Activated CD8-positive, alpha-beta memory T cell treated with anti-CD3 and anti-CD28 coated beads, Interleukin-2, amount 50 U/mL, for 24 hours (primary cell): ENCODE measurements around the gene HRG.
"Not testable (repeated sequence)": the region's sequence is repeated elsewhere in the genome, so short reads cannot be mapped to it uniquely, and the experiment has no call there.

Experiments used
- DNase-seq: peaks from one replicate; pipeline ENCODE4 v3.0.0-alpha.2; 2020; ENCODE audit errors: extremely low read depth

The HRG gene

DNA sequence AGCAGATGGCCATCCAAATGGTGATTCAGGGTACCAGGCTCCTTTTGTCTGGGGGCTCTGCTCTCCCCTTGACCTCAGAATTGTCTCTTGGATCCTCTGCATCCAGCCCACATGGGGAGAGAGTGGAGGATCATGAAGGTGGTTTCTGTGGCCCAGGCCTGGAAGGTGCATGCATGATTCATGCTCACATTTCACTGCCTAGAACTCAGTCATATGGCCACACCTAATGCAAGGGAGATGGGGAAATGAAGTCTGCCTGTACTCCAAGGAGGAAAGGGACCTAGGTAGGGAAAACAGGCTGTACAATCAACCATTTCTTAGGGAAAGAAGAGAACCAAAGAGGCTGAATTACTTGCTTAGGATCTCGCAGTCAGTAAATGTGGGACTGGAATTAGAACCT, 15.1 kb downstream of the HRG start:
- no peak for DNase-seq

DNA sequence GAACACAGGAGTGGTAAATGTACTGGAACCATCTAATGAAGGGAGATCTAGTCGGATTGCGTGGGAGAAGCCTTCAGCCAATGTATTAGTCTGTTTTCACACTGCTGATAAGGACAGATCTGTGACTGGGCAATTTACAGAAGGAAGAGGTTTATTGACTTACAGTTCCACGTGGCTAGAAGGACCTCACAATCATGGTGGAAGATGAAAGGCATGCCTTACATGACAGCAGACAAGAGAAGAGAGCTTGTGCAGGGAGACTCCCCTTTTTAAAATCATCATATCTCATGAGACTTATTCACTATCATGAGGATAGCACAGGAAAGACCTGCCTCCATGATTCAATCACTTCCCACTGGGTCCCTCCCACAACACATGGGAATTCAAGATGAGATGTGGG, 17.0 kb downstream of the HRG start:
- no peak for DNase-seq

DNA sequence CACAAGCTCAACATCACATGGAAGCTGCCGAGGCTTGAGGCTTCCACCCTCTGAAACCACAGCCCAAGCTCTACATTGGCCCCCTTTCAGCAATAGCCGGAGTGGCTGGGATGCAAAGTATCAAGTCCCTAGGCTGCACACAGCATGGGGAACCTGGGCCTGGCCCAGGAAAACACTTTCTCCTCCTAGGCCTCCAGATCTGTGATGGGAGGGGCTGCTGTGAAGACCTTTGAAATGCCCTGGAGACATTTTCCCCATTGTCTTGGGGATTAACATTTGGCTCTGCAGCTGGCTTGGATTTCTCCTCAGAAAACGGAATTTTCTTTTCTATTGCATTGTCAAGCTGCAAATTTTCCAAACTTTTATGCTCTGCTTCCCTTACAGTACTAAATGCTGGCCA, 18.2 kb downstream of the HRG start:
- no peak for DNase-seq

DNA sequence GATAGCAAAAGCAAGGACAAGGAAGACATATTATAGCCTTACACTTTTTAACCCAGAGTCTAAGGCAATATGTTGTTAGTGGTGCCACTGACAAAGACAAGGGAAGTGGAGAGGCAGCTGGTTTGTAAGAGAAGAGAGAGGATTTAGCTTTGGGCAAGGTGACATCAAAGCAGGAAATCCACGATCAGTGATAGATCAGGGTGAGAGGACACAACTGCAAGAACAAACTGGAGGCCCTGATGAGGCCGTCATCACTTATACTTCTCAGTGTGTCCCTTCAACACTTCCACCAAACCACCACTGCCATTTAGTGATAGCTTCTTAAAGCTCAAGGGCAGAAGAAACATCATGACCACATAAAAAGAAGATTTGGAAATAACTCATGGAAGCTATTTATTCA, 20.7 kb downstream of the HRG start:
- not testable (repeated sequence) for DNase-seq

DNA sequence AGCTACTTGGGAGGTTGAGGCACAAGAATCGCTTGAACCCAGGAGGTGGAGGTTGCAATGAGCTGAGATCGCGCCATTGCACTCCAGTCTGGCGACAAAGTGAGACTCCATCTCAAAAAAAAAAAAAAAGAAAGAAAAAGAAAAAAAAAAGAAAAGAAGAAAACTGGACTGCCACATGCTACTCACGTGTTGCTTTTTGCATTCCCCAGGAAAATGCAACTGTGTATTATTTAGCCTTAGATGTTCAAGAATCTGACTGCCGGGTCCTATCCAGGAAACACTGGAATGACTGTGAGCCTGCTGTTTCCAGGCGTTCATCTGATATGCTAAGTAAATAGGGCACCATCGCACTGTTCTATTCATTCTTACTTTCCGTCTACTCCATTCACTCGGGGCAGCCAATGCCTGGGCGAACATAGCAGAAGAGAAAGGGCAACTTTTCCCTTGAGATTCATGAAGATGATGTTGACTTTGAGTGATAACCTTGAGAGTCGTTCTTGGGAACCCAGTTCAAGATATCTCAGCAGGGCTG, 21.4 kb downstream of the HRG start:
- no peak for DNase-seq

DNA sequence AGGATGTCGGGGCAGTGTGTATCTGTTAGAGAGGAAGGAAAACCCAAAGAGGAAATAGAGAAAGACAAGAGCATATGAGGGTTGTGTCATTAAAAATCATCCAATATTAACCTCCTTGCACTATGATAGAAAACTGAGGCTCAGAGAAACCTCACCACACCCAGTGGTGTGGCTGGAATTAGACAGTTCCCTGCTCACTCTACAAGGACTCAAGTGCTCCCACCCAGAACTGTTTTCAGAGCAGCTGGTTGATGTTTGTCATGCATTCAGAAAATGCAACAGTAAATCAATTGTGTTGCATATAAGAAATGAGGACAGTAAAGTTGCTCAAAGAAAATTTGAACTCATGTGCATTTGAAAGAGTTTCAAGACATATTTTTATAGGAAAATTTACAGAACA, 24.5 kb downstream of the HRG start:
- DNase-seq, result not testable (repeated sequence)

DNA sequence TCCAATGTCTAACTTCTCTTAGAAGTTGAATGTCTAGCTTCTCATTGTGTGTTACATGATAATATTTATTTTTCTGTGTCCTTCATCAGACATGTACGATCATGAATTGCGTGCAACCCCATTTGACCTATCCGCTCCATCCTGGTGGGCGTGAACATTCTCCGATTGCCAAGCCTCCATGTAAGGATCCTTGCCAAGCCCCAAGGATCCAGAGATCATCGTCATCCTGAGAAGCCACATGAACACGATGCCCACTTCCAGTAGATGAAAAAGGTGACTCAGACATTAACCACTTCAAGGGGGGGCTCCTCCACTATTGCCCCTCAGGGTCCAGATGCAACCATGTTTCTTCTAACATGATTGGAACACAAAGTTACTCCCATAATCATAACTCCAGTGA, 25.9 kb downstream of the HRG start:
- DNase-seq, result no peak

DNA sequence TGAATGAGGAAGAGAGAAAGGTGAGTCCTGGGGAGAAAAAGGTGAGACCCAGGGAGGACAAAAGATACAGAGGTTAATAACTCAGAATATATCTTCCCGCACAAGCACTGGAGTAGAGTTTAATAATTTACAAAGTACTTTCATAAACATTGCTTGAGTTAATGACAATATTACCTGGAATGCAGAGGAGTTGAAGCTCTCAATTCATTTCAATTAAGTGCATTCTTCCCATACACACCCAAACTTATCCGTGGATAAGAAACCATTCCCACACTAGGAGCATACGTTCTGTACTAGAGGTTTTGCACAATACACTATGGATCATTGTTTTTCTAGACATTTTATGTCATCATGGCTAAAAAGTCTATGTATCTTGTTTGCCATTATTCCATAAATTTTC, 28.0 kb downstream of the HRG start:
- no peak for DNase-seq

DNA sequence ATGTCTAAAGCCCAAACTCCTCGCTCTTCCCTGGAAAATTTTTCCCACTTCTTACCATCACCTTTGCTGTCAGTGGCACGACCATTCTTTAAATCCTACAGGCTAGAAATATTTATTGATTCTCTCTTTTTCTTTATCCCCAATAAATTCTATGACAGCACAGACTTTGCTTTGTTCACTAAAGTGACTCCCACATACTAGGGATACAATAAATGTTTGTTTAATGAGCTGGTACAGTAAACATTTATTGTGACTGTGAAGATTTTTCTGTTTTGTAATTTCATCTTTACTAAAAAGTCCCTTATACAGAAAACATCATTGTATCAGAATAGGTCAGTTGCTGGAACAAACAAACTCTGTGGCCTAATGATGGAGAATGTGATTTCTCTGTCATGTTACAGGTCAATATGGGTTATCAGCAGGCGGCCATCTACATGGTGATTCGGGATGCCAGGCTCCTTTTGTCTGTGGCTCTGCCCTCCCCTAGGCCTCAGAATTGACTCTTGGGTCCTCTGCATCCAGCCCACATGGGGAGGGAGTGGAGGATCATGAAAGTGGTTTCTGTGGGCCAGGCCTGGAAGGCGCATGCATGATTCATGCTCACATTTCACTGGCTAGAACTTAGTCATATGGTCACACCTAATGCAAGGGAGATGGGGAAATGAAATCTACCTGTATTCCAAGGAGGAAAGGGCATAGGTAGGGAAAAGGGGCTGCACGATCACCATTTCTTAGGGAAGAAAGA, 28.6 kb downstream of the HRG start:
- DNase-seq, result no peak

DNA sequence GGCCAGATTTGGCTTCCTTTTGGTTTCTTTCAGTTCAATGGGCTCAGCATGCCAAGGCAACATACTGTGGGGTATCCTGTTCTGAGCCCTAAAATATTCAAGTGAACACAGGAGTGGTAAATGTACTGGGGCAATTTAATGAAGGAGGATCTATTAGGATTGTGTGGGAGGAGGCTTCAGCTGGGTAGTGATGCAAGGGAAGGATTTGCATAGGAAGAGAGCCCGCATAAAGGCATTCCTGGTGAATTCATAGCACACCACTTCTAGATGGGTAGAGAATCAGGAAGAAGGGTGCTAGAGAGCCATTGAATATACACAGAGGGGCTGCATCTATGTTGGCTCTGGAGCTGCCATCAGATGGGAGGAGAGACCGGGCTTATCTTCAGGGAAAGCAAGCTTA, 30.7 kb downstream of the HRG start:
- no peak for DNase-seq

DNA sequence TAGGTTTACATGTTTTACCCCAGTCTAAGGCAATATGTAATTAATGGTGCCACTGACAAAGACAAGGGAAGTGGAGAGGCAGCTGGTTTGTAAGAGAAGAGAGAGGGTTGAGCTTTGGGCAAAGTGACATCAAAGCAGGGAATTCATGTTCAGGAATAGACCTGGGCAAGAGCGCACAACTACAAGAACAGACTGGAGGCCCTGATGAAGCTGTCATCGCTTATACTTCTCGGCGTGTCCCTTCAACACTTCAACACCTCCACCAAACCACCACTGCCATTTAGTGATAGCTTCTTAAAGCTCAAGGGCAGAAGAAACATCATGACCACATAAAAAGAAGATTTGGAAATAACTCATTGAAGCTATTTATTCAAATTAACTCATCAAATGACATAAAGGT, 31.7 kb downstream of the HRG start:
- no peak for DNase-seq

DNA sequence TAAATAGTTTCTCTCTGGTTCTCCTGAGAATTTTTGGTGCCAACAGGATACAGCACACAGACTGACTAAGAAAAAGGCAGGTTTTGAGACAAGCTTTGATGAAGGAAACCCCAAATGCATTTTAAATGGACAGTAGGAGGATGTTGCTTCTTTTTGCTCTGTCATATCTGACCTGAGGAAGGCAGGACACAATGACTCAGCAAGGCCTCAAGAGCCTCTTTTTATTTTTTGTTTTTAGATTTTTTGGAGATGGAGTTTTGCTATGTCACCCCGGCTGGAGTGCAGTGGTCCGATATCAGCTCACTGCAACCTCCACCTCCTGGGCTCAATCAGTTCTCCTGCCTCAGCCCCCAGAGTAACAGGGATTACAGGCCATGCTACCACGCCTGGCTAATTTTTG, 34.5 kb downstream of the HRG start:
- no peak for DNase-seq

DNA sequence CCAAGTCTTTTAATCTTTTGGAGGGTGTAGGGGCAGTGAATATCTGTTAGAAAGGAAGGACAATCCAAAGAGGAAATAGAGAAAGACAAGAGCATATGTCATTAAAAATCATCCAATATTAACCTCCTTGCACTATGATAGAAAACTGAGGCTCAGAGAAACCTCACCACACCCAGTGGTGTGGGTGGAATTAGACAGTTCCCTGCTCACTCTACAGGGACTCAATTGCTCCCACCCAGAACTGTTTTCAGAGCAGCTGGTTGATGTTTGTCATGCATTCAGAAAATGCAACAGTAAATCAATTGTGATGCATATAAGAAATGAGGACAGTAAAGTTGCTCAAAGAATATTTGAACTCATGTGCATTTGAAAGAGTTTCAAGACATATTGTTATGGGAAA, 36.6 kb downstream of the HRG start:
- DNase-seq, result not testable (repeated sequence)

DNA sequence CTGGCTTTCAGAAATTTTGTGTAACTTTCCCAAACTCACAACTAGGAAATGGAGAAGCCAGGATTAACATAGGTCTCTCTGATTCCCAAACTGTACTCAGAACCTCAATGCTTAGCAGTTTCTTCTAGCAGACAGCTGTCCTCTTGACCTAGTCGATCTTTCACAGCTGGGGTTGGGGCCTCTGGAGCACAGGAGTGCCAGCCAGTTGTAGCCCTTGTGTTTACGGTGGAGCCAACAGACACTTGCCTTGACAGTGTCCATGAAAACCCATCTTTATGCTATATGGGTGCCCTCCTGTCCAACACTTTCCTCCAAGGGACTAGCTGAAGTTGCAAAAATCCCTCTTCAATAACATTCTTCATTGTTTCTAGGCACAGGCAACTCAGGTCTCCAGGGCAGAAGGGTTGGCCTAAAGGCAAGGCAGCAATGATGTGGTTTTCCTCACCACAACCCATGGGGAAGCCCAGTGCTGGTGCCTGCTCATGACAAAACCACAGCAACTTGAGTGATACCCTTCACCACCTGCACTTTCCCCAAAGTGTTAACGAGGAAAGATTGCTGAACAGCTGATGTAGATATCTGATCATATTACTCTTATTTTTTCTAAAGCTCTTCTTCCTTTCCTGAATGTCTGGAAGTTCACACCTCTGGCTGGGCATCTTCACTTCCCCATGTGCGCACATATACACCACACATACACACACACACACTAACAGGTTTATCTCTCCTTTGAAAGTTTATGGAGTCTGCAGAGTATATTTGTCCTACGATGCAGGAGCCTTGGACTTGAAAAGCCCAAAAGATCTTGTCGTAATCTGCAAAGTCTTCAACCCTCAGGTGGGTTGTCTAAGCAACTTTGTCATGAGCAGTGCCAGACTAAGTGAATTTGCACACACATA, 40.3 kb downstream of the HRG start:
- peak; percentile 8 for DNase-seq

DNA sequence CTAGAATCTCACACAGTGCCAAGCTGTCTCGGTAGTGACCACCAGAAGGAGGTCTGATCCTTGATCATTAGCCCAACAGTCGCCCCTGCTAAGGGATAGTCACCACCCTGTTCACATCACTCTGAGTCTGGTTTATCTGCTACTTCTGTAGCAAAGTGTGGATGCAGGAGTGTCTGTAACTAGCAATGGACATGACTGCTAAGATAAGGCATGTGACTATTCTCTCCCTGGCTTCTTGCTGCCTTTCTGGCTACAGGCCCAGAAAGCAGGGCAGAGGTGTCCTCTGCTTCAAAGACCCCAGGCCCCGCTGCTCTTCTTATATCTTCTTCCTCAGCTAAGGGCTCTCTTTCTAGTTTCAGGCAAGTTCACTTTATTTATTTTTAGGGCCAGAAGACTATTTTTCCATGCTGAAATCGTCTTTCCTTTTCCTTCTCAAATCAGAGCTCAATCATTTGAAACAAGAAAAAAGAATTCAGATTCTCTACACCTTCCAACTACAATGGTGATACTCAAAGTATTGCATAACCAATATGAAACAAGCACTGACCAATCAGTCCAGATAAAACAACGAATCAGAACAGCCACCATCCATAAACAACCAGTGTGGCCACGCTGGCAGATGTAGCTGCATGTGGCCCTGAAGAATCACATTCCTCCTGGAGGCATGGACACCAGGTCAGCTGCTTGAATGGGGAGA, 43.3 kb downstream of the HRG start:
- no peak for DNase-seq

DNA sequence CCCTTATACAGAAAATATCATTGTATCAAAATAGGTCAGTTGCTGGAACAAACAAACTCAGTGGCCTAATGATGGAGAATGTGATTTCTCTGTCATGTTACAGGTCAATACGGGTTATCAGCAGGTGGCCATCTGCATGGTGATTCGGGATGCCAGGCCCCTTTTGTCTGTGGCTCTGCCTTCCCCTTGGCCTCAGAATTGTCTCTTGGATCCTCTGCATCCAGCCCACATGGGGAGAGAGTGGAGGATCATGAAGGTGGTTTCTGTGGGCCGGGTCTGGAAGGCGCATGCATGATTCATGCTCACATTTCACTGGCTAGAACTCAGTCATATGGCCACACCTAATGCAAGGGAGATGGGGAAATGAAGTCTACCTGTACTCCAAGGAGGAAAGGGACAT, 44.9 kb downstream of the HRG start:
- DNase-seq, result not testable (repeated sequence)

DNA sequence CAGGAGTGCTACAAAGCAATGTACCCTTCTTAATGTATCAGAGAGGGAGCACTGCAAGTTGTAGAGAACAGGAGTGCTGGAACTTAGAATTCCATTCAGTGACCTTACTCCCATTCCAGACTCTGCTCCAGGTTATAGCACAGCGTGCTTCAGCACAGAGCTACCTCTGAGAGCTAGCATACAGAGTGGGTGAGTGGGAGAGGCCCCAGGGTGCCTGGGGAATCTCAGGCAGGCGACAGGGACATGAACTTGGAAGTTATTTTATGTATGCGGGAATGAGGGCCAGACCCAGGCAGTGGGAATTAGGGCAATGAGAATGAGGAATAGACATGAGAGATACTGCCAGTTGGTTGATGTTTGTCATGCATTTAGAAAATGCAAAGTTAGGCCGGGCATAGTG, 47.7 kb downstream of the HRG start:
- DNase-seq, result no peak

DNA sequence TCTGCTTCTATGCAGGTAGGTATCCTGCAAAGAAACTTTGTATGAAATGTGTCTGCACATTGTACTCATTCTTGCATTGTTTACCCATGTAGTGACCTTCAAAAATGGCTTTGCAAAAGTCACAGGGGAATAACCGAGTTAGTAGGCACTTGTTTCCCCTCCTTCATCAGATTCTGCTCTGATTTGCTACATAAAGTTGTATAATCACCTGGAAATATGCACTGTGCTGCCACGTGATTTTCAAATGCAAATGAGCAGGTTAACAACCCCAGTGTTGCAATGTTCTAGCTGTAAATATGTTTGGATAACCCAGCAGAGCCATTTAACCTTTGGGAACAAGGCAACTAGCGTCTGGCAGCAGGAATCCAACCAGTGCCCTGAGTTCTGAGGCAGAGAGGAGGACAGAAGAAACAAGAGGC, 51.2 kb downstream of the HRG start, which contains the start of gene KNG1:
Gene KNG1, plus strand, starts transcription at position 321 of the 419 bp plus-strand sequence. CDS start 184 bp downstream, outside the sequence.
- DNase-seq, result no peak

DNA sequence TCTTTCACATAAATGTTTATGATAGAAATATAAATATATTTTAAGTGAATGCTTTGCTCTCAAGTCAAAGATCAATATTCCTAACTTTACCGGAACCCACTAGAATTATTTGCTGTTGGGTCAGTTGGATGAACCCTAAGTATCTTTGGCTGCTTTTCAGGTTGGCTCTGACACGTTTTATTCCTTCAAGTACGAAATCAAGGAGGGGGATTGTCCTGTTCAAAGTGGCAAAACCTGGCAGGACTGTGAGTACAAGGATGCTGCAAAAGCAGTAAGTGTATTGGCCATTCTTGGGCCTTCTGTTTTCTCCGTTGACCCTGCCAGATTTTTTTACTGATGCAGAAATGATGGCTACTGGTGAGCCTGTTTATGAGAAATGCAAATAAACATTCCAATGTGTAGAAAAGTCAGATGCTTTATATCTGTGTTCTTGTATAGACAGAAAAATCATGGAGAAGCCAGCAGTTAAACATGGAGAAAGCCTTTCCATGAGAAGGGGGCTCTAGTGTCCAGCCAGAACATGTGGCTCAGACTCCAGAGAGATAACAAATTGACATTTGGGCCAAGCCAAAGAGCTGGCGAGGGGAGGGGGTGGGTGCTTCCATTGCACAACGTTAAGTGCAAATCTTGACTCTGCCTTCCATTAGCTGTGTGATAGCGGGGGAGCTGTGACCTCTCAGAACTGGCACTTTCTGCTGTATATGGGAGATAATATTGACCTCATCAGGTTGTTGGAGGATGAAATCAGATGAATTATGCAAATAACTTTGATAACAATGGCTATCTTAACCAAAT, 54.3 kb downstream of the HRG start:
- no peak for DNase-seq

DNA sequence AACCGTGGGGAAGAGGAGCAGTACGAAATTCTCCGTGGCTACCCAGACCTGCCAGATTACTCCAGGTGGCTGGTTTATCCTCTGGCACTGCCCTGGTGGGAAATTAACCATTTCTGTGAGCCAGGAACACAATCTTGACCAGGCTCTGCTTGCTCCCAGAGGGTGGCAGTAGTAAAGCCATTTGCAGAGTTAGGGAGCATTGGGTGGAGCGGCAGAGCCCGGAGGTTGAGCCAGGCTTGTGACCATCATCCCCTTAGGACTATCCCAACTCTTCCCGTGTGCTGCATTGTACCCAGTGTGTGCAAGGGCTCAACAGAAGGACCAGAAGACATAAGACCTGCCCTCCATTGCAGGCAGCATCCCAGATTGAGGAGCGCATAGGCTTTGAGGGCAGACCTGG, 56.6 kb downstream of the HRG start:
- no peak for DNase-seq

DNA sequence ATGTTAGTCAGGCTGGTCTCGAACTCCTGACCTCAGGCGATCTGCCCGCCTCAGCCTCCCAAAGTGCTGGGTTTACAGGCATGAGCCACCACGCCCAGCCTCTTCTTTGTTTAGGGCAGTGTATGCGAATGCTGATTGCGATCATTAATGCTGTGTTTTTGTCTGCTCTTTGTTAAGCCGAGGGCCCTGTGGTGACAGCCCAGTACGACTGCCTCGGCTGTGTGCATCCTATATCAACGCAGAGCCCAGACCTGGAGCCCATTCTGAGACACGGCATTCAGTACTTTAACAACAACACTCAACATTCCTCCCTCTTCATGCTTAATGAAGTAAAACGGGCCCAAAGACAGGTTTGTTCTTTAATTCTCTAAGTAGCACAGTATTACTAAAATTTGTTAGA, 59.1 kb downstream of the HRG start:
- DNase-seq, result no peak
